Effector memory CD4-positive, alpha-beta T cell (primary cell): Measurements from ENCODE around the gene POLD1.
A peak's percentile ranks its signal among the peaks of the same experiment; 100 is the strongest.
"Not testable (repeated sequence)": the region's sequence is repeated elsewhere in the genome, so short reads cannot be mapped to it uniquely, and the experiment has no call there.

Experiments used
- DNase-seq, 3 donors: peaks; one replicate each; pipeline ENCODE4 v3.0.0-alpha.2; 2020
- H3K27ac ChIP-seq: 2 replicates; pipeline ENCODE4 v1.7.0; 2013; ENCODE audit warnings: mild to moderate bottlenecking, low read length, moderate library complexity; ENCODE audit not compliant: insufficient read depth, poor library complexity, severe bottlenecking
- H3K27me3 ChIP-seq: replicated peaks from 2 replicates; pipeline ENCODE4 v1.7.0; 2013; ENCODE audit warnings: mild to moderate bottlenecking, low read length; ENCODE audit not compliant: insufficient read depth, control insufficient read depth, poor library complexity, severe bottlenecking
- H3K36me3 ChIP-seq: 2 replicates; pipeline ENCODE4 v1.7.0; 2013; ENCODE audit warnings: mild to moderate bottlenecking, low read length, moderate library complexity; ENCODE audit not compliant: control insufficient read depth, insufficient read depth
- H3K4me1 ChIP-seq: 2 replicates; pipeline ENCODE4 v1.7.0; 2013; ENCODE audit warnings: low read length, mild to moderate bottlenecking; ENCODE audit not compliant: control insufficient read depth, insufficient read depth, poor library complexity, severe bottlenecking
- H3K4me3 ChIP-seq: 2 replicates; pipeline ENCODE4 v1.7.0; 2013; ENCODE audit warnings: low read length, low read depth, mild to moderate bottlenecking; ENCODE audit not compliant: insufficient read depth, poor library complexity, severe bottlenecking
- H3K9me3 ChIP-seq: 2 replicates; pipeline ENCODE4 v1.7.0; 2013; ENCODE audit warnings: mild to moderate bottlenecking, low read length, moderate library complexity; ENCODE audit not compliant: control insufficient read depth
- total RNA-seq, 3 donors: gene quantifications; one replicate each; lab custom pipeline; 2026; lab: John Stamatoyannopoulos, UW

POLD1 gene
- total RNA-seq = 20.3 to 34.3 (median 23.0) reads per million in 3 donors

GRCh38 chr19:50383852-50384684 lies at the start of gene POLD1:
TSS of gene POLD1 (plus strand) at chr19:50384347. CDS start at chr19:50398852, 14,505 bp downstream.
- Histone ChIP-seq H3K4me1 (peaks cover 8% of the 10 kb centered on the region), H3K27me3 (no peaks in the 10 kb centered on the region), H3K9me3 (no peaks in the 10 kb centered on the region), H3K36me3 (peaks cover 41% of the 10 kb centered on the region), H3K4me3 (peak within 1 kb of the TSS; percentile 71), H3K27ac (peak within 1 kb of the TSS; percentile 67)
- DNase-seq = peak; percentile 98 to 99 (median 99)

DNA sequence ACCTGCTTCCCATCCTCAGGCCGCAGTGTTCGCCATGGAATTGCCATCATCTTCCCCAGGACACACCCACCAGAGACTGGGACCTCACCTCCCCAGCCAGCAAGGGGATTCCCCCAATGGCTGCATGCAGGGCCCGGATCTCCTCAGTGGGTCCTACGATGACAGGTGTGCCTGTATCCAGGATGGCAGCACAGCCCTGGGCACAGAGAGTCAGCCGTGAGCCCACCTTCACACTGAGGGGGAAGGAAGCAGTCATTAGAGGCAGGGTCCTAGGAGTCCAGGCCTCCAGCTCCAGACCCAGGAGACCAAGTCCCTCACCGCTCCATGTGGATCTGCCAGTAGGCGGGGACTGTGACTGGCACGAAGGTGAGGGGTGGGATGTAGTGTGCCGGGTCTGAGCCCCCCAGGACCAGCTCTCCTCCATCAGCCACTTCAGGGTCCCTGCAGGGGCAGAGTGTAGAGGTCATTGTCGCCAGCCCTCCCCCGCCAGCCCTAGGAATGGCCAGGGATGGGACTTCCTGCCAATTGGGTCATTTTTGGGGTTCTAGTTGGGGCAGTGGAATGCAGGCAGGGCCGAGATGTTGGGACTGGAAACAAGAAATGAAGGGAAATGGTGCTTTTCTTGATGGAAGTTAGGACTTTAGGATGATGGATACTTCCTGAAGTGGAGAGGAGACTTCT lies 49.3 kb upstream of the POLD1 start:
- H3K9me3 ChIP-seq = no peaks in the 10 kb centered on the region
- H3K4me3 ChIP-seq = no peak overlapping the region
- DNase-seq = no peak
- H3K4me1 ChIP-seq = peaks cover 40% of the 10 kb centered on the region
- peaks cover 22% of the 10 kb centered on the region for H3K27me3 ChIP-seq
- no peaks in the 10 kb centered on the region for H3K36me3 ChIP-seq
- H3K27ac ChIP-seq = no peak overlapping the region

- DNase-seq, H3K27ac ChIP-seq, H3K4me3 ChIP-seq, H3K36me3 ChIP-seq, H3K9me3 ChIP-seq: not testable (repeated sequence)
- Histone ChIP-seq H3K27me3 (peaks cover 12% of the 10 kb centered on the region), H3K4me1 (peaks cover 19% of the 10 kb centered on the region)
These were observed 47.1 kb upstream of the POLD1 start for GRCh38 chr19:50337031-50337430.

GRCh38 chr19:50340331-50340730 lies 43.8 kb upstream of the POLD1 start:
- Histone ChIP-seq H3K4me3 (no peak overlapping the region), H3K4me1 (no peaks in the 10 kb centered on the region), H3K9me3 (no peaks in the 10 kb centered on the region), H3K36me3 (no peaks in the 10 kb centered on the region), H3K27me3 (no peaks in the 10 kb centered on the region), H3K27ac (no peak overlapping the region)
- DNase-seq = no peak

DNA sequence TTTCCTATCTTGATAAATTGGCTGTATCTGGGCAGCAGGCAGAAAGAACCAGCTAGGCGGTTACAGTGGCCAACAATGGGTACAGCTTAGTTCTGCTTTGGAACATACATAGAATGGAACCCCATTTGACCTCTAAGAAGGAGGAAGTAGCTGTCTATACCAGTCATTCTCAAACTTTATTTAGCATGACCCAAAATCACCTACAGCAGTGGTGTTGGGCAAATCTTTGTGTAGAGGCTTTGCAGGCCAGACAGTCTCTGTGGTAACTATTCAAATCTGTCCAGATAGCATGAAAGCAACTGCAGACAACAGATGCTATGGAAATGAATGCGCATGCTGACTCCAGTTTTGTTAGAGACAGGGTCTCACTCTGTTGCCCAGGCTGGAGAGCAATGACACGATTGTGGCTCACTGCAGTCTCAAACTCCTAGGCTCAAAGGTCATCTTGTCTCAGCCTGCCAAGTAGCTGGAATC lies 43.0 kb upstream of the POLD1 start:
- no peaks in the 10 kb centered on the region for H3K27me3 ChIP-seq
- no peak overlapping the region for H3K4me3 ChIP-seq
- no peak overlapping the region for H3K27ac ChIP-seq
- no peaks in the 10 kb centered on the region for H3K9me3 ChIP-seq
- no peak for DNase-seq
- H3K4me1 ChIP-seq = no peaks in the 10 kb centered on the region
- H3K36me3 ChIP-seq = no peaks in the 10 kb centered on the region

DNA sequence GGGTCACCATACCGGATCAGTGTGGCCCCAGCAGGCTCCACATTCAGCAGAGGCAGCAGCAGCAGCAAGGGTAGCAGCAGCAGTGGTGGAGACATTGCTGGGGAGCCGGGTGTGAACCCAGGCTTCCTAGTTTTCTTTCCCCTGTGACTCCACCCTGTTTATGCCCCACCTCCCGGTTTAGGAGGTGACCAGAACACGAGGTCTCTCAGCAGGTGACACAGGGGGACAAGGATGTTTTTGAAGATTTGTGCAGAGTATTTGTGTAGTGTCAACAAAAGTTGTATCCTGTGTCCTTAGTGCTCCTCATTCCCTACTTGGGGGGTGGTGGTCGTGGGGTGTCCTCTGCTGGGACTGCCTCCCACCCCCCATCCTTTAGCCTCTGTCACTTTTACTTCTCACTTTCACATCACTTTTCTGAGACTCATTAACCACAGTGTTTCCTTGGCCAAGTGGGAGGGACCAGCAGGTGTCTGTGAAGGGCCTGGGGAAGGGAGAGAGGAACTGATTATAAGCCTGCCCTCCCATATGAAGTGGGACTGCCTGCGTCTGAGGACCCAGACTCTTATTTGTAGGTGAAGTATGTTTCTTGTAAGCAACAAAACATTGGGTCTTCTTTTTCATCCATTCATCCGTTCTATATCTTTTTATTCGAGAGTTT lies 39.4 kb upstream of the POLD1 start:
- Histone ChIP-seq H3K27ac (no peak overlapping the region), H3K4me3 (no peak overlapping the region), H3K4me1 (no peaks in the 10 kb centered on the region), H3K36me3 (no peaks in the 10 kb centered on the region), H3K9me3 (no peaks in the 10 kb centered on the region), H3K27me3 (no peaks in the 10 kb centered on the region)
- DNase-seq = no peak

GRCh38 chr19:50347089-50347581 lies 37.0 kb upstream of the POLD1 start:
- not testable (repeated sequence) for H3K4me3 ChIP-seq, H3K27me3 ChIP-seq, H3K9me3 ChIP-seq, H3K27ac ChIP-seq, H3K4me1 ChIP-seq, H3K36me3 ChIP-seq, DNase-seq

DNA sequence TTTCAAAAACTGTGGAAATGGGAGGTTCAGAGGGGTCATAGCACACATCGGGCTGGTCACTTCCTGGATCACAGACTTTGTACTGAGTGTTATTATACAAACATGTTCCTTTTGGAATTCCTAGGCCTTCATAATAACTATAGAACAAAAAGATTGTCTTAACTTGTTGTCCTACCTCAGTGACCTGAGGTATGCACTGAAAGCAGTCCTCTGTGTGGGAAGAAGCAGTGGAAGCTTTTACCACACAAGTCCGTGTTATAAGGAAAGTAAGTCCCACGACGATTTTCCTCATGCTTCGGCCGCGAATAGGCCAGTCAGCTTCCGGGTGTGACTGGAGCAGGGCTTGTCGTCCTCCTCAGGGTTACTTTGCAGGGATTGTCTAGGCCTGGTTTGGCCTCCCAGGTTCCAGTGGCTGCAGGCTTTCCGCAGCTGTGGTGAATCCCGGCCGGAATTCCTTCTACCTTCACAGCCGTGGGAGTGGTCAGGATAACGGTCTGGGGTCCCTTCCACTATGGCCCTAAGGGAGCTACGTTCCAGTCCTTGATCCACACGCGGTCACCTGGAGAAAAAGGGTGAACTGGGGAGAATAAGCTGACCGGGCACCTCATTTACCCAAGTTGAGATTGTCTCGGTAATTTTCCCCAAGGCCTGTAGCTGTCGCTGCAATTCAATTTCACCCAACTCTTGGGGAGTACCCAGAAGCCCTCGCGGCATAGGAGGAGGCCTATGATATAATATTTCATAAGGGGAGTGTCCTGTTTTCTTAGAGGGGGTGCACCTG lies 34.7 kb upstream of the POLD1 start:
- Histone ChIP-seq H3K27me3 (no peaks in the 10 kb centered on the region), H3K4me3 (no peak overlapping the region), H3K36me3 (no peaks in the 10 kb centered on the region), H3K4me1 (no peaks in the 10 kb centered on the region), H3K9me3 (no peaks in the 10 kb centered on the region), H3K27ac (no peak overlapping the region)
- no peak for DNase-seq

- H3K27ac ChIP-seq = no peak overlapping the region
- H3K9me3 ChIP-seq = no peaks in the 10 kb centered on the region
- DNase-seq = no peak
- H3K36me3 ChIP-seq = no peaks in the 10 kb centered on the region
- no peaks in the 10 kb centered on the region for H3K27me3 ChIP-seq
- no peak overlapping the region for H3K4me3 ChIP-seq
- H3K4me1 ChIP-seq = no peaks in the 10 kb centered on the region
These were observed 31.9 kb upstream of the POLD1 start for GRCh38 chr19:50352242-50352641.
